ENCODE measurements around the gene ANKRD11.

ANKRD11 gene

DNA sequence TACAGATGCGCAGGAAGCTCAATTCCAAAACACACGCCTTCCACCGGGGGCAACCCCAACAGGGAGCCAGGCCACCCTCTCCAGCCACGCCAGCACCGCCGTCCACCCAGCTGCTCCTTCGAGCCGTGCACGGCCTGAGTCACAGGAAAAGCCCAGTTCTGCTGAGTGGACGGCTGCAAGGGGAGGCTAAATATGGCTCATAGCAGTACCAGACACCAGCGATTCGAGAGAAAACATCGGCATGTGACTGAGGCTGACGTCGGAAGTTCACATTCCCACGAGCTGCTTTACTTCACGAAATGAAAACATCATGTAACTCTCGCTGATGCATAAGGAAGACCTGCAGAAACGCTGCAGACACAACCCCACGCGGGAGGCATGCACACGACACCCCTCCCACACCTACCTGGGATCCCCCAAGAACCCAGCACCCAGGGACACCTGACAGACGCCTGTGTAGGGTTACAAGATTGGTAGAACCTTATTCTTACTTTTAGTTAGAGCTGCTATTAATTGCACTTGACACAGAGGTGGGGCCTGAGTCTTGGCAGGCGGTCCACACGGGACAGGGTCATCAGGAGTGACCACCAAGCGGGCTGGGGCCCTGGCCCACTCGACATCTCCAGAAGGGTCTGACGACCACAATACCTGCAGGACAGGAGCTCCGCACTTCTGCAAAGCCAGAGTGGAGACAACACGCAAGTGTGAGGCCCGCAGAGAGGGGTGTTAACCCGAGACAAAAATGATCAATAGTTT, 116.8 kb downstream of the ANKRD11 start:
- TF ChIP-seq, protein P1, sequence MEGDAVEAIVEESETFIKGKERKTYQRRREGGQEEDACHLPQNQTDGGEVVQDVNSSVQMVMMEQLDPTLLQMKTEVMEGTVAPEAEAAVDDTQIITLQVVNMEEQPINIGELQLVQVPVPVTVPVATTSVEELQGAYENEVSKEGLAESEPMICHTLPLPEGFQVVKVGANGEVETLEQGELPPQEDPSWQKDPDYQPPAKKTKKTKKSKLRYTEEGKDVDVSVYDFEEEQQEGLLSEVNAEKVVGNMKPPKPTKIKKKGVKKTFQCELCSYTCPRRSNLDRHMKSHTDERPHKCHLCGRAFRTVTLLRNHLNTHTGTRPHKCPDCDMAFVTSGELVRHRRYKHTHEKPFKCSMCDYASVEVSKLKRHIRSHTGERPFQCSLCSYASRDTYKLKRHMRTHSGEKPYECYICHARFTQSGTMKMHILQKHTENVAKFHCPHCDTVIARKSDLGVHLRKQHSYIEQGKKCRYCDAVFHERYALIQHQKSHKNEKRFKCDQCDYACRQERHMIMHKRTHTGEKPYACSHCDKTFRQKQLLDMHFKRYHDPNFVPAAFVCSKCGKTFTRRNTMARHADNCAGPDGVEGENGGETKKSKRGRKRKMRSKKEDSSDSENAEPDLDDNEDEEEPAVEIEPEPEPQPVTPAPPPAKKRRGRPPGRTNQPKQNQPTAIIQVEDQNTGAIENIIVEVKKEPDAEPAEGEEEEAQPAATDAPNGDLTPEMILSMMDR (IDR thresholded peaks at IDR 0.05; ENCODE audit: control insufficient read depth, insufficient read depth, low read depth, low read length, missing control alignments), result no peak
- DNase-seq (ENCODE audit: low read depth), result peak; percentile 27
- H3K4me3 ChIP-seq (ENCODE audit: control insufficient read depth, low read depth, low read length), result no peak overlapping the region

DNA sequence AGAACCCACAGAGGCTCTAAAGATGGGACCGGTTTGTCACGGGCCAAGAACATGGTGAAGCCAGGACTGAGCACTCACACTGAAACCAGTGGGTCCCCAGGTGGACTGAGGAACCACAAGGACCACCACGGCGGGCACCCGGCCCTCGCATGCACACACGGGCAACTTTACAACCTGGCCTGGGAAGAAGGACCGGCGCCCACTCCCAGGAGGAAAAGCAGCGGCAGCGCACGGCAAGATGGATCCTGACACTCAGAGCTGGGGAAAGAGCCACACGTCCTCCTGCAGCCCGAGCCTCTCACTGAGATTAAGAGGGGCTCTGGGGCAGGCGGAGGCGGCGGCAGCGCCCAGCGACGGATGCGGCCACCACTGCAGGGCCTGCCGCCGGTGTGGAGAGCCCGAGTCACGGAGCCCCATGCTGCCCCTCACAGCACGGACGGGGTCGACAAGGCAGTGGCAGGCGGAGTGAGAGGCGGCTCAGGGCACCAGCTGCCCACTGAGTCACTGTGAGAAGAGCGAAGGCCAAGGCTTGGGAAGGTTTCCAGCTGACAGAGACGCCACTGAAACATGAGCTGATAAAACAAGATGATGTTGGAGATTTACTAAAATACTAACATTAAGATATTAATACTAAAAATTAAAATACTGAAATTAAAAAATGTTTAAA, 118.3 kb downstream of the ANKRD11 start:
- no peak for DNase-seq (ENCODE audit: low read depth)
- TF ChIP-seq, protein P1 (IDR thresholded peaks at IDR 0.05; ENCODE audit: control insufficient read depth, insufficient read depth, low read depth, low read length, missing control alignments), result no peak
- H3K4me3 ChIP-seq (ENCODE audit: control insufficient read depth, low read depth, low read length), result no peak overlapping the region

DNA sequence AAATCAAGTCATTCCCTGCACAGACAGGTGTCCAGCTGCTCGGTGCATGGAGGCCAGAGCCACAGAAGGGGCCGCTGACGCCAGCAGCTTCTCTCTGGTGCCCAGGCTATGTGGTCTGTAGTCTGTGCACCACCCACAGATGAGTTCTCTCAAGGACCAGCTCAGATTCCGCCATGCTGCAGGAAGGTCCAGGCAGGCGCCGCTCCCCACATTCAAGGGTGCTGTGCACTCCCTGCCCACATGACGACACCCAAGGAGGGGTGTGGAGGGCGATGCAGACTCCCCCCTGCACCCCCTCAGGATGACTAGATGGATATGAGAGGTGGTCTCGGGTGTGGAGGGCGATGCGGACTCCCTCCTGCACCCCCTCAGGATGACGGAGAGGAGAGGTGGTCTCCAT, 119.0 kb downstream of the ANKRD11 start:
- no peak overlapping the region for H3K4me3 ChIP-seq (ENCODE audit: control insufficient read depth, low read depth, low read length)
- TF ChIP-seq, protein P1 (IDR thresholded peaks at IDR 0.05; ENCODE audit: control insufficient read depth, insufficient read depth, low read depth, low read length, missing control alignments), result no peak
- no peak for DNase-seq (ENCODE audit: low read depth)

DNA sequence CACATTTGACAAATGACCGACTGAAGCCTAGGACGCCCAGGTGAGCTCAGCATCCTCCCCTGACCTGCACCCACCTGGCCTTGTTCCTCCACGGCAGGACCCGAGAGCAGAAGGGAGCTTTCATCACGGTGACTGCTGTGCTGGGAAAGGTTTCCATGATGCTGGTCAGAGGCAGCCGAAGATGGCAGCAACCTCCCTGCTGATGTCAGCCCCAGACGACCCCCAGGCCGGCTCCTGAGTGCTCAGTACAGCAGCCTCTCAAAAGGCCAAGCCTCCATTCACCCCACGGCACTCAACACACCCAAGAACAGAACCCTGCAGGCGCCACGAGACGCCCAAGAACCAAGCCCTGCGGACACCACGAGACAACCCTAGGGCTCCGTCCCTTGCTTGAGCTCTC, 119.8 kb downstream of the ANKRD11 start:
- DNase-seq (ENCODE audit: low read depth), result no peak
- TF ChIP-seq, protein P1 (IDR thresholded peaks at IDR 0.05; ENCODE audit: control insufficient read depth, insufficient read depth, low read depth, low read length, missing control alignments), result no peak
- no peak overlapping the region for H3K4me3 ChIP-seq (ENCODE audit: control insufficient read depth, low read depth, low read length)

DNA sequence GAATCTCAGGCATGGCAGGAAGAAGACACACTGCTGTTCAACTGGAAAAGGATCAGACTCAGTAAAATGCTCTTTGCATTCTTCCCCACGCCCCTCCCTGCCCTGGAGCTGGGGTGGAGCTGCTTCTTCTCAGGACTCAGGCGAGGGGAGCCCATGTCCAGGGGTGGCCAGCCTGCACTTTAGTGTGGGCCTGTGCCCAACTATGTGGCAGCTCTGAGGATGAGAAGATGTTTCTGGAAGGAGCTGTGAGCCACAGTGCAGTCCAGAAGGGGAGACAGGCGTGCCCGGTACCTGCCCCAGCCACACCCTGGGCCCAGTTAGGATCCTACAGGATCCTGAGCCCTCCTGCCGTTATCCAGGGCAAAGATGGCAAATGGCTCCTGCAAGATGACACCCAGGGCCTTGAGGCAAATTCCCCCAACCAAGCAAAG, 120.3 kb downstream of the ANKRD11 start:
- TF ChIP-seq, protein P1 (IDR thresholded peaks at IDR 0.05; ENCODE audit: control insufficient read depth, insufficient read depth, low read depth, low read length, missing control alignments), result no peak
- no peak for DNase-seq (ENCODE audit: low read depth)
- no peak overlapping the region for H3K4me3 ChIP-seq (ENCODE audit: control insufficient read depth, low read depth, low read length)

DNA sequence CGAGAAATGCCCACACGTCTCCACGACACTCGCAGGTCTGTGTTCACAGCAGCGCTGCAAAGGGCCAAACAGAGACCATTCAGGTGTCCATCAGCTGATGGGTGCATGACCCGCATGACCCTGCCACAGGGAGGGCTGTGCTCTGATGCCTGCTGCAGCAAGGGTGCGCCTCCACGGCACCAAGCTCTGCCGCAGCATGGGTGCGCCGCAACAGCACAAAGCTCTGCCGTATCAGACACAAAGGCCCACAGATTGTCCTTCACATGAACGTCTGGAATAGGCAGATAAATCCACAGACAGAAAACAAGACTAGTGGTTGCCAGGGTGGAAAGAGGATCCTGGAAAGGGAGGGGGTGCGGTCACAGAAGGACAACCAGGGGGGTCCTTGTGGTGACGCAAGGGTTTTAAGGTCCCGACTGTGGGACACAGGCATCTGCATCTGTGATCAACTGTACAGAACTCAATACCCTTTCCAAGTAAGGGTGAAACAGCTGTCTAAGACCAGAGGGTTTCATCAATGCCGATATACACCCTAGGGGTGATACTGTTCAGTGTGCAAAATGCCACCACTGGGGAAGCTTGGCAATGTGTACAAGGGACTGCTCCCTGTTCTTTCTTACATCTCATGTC, 121.0 kb downstream of the ANKRD11 start:
- TF ChIP-seq, protein P1 (IDR thresholded peaks at IDR 0.05; ENCODE audit: control insufficient read depth, insufficient read depth, low read depth, low read length, missing control alignments), result no peak
- no peak overlapping the region for H3K4me3 ChIP-seq (ENCODE audit: control insufficient read depth, low read depth, low read length)
- no peak for DNase-seq (ENCODE audit: low read depth)

Data from AG09309 (cell line).